Left lung (tissue), 10 donors: Measurements from ENCODE around the gene NID2. TPM values are rescaled to one million over a fixed set of nuclear protein-coding genes. Genes with fewer than 3 reads are reported as not detected.

Source experiments
- ATAC-seq: fragments of 200-7000 bp; cut with Tn5 transposase; one replicate; pipeline ENCODE4 v1.9.1; 2020; ENCODE audit warnings: moderate library complexity
- DNase-seq, 4 donors: peaks; one replicate each; pipeline ENCODE4 v3.0.0-alpha.2; 2013 to 2020
- H3K27ac ChIP-seq, 2 donors: fragments of 200-600 bp; sonication (generic) in 1 of 2; one replicate each; pipeline versions ENCODE4 v1.5.0 to v1.8.0; 2020 to 2021
- H3K27me3 ChIP-seq, 2 donors: fragments of 200-600 bp; sonication (generic) in 1 of 2; one replicate each; pipeline versions ENCODE4 v1.5.0 to v1.8.0; 2020 to 2021
- H3K36me3 ChIP-seq, 2 donors: fragments of 200-600 bp; sonication (generic) in 1 of 2; one replicate each; pipeline versions ENCODE4 v1.5.0 to v1.8.0; 2020 to 2021
- H3K4me1 ChIP-seq, 2 donors: fragments of 200-600 bp; one replicate each; pipeline ENCODE4 v1.8.0; 2021
- H3K4me3 ChIP-seq, 2 donors: fragments of 200-600 bp; sonication (generic) in 1 of 2; one replicate each; pipeline versions ENCODE4 v1.5.0 to v1.8.0; 2020 to 2021; ENCODE audit warnings: mild to moderate bottlenecking in 1 of 2
- H3K9me3 ChIP-seq, 2 donors: fragments of 200-600 bp; sonication (generic) in 1 of 2; one replicate each; pipeline versions ENCODE4 v1.5.0 to v1.8.0; 2020 to 2021
- intact Hi-C, 2 donors: fragments of 100-400 bp; cut with DNase I; formaldehyde crosslinking; loops; one replicate each; pipeline versions ENCODE4 v1.11.2 to v1.14.2; 2022
- polyA plus RNA-seq, 6 donors: library from polyadenylated mRNA; unstranded; fragments of 120-200 nt; gene quantifications; one replicate each; pipeline ENCODE4 v1.2.1, GENCODE V29; 2013; ENCODE audit not compliant: insufficient read length in 6 of 6
- total RNA-seq, 2 donors: library from RNA; stranded (reverse); fragmentation: NEBNext Ultra II Directional; extraction: Animal tissue kit (Norgen Biotek cat#: 25700); gene quantifications; one replicate each; pipeline ENCODE4 v1.2.1, GENCODE V29; 2021
- TF ChIP-seq, protein P1 (sequence below), 2 donors: fragments of 200-600 bp; sonication (generic) in 1 of 2; IDR thresholded peaks; one replicate each; pipeline versions ENCODE4 v1.5.0 to v1.8.0; 2021; ENCODE audit warnings: antibody characterized with exemption in 2 of 2
- donor health status: DM: no; HTN: yes; CAD: no.
- donor health status: DM: no; HTN: no; CAD: no.

NID2 gene
- total and polyA plus RNA-seq, 8 donors = 25.0 to 593 (median 235) TPM

- ATAC-seq = peak; percentile 35
- Histone ChIP-seq H3K9me3 (no peaks in the 10 kb centered on the region), H3K4me3 (no peak overlapping the region), H3K27ac (no peak overlapping the region), H3K4me1 (peaks cover 0 to 8% of the 10 kb centered on the region in 2 donors), H3K27me3 (no peaks in the 10 kb centered on the region), H3K36me3 (no peaks in the 10 kb centered on the region)
- intact Hi-C loops = no loop called here
- TF ChIP-seq, protein P1, sequence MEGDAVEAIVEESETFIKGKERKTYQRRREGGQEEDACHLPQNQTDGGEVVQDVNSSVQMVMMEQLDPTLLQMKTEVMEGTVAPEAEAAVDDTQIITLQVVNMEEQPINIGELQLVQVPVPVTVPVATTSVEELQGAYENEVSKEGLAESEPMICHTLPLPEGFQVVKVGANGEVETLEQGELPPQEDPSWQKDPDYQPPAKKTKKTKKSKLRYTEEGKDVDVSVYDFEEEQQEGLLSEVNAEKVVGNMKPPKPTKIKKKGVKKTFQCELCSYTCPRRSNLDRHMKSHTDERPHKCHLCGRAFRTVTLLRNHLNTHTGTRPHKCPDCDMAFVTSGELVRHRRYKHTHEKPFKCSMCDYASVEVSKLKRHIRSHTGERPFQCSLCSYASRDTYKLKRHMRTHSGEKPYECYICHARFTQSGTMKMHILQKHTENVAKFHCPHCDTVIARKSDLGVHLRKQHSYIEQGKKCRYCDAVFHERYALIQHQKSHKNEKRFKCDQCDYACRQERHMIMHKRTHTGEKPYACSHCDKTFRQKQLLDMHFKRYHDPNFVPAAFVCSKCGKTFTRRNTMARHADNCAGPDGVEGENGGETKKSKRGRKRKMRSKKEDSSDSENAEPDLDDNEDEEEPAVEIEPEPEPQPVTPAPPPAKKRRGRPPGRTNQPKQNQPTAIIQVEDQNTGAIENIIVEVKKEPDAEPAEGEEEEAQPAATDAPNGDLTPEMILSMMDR (IDR thresholded peaks at IDR 0.05) = peak in 1 of 2 donors; percentile 30
- DNase-seq = no peak
Measured at GRCh38 chr14:52043690-52044089, 25.2 kb downstream of the NID2 start.

DNA sequence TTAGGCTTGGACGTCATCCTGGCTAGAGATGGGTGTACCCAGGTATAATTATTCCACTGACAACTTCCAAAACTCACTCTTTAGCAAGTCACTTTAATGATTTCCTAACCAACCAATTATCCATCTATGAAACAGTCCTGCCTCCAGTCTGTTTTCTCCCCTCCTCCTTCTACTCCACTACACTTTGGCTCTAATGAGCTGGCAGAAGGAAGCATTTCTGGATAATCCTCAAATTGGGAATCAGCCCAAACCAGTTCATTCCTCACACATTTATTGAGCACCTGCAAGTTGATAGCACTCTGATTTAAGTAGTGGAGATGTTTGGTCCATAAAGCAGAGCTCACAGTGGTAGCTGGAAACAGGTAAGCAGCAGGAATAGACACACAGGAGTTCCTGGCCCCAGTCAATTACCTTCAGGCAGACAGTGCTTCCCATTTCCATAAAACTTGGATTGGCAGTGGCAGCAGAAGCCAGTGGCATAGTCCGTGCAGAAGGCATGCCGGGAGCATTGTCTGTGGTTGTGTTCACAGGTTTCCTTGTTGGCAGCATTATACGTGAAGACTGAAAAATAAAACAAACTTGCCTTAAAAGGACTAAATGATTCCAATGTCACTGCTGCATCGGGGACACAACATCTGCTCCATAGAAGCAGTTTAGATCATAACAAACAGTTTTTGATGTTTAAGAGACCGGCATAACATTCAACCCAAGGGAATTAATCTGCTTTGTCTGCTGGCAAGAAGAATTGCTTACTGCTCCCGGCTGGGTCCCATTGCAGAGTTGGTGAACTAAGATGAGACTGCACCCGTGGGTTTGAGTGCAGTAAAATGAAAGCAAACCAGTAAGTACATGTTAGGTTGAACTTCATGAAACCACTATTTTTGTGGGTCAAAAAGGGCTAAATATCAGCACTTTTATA is 26.2 kb downstream of the NID2 start:
- Histone ChIP-seq H3K4me3 (no peak overlapping the region), H3K9me3 (no peaks in the 10 kb centered on the region), H3K27ac (no peak overlapping the region), H3K36me3 (no peaks in the 10 kb centered on the region), H3K4me1 (peaks cover 0 to 8% of the 10 kb centered on the region in 2 donors), H3K27me3 (no peaks in the 10 kb centered on the region)
- DNase-seq (no peak), ATAC-seq (no peak)
- TF ChIP-seq, protein P1 (IDR thresholded peaks at IDR 0.05) = no peak
- intact Hi-C loops = no loop called here

DNA sequence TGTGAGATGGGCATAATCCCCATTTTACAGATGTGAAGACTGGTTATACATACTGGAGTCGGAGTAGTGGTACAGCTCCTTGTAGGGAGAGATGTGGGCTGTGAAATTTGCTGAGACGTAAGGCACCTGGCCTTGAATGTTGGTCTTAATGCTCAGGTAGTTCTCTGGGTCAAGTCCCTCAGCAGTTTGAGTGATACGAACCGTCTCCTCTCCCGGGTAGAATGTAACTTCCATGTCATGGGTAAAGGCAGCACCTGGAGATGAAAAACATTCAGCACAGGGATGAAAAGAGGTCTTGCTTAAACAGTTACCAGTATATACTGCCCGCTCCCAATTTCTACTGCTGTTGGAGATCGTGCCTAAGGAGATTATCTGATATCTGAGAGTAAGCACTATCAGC is 28.3 kb downstream of the NID2 start:
- intact Hi-C loops = no loop called here
- Histone ChIP-seq H3K9me3 (no peaks in the 10 kb centered on the region), H3K36me3 (no peaks in the 10 kb centered on the region), H3K27ac (no peak overlapping the region), H3K4me3 (no peak overlapping the region), H3K27me3 (no peaks in the 10 kb centered on the region), H3K4me1 (peaks cover 0 to 5% of the 10 kb centered on the region in 2 donors)
- ATAC-seq (no peak), DNase-seq (no peak)
- TF ChIP-seq, protein P1 (IDR thresholded peaks at IDR 0.05) = no peak

- no peaks in the 10 kb centered on the region for H3K27me3 ChIP-seq
- DNase-seq (no peak), ATAC-seq (no peak)
- H3K9me3 ChIP-seq = no peaks in the 10 kb centered on the region
- TF ChIP-seq, protein P1 (IDR thresholded peaks at IDR 0.05) = no peak
- H3K27ac ChIP-seq = no peak overlapping the region
- H3K4me3 ChIP-seq = no peak overlapping the region
- no peaks in the 10 kb centered on the region for H3K4me1 ChIP-seq
- no peaks in the 10 kb centered on the region for H3K36me3 ChIP-seq
- intact Hi-C loops = no loop called here
Measured at GRCh38 chr14:52039124-52039815, 29.6 kb downstream of the NID2 start.

- H3K9me3 ChIP-seq = no peaks in the 10 kb centered on the region
- TF ChIP-seq, protein P1 (IDR thresholded peaks at IDR 0.05) = no peak
- ATAC-seq (no peak), DNase-seq (no peak)
- no peak overlapping the region for H3K4me3 ChIP-seq
- H3K27me3 ChIP-seq = no peaks in the 10 kb centered on the region
- intact Hi-C loops = no loop called here
- peak overlapping the region in 1 of 2 donors; percentile 16 for H3K27ac ChIP-seq
- no peaks in the 10 kb centered on the region for H3K36me3 ChIP-seq
- peaks cover 0 to 2% of the 10 kb centered on the region in 2 donors for H3K4me1 ChIP-seq
Measured at GRCh38 chr14:52033101-52033642, 35.7 kb downstream of the NID2 start.
